H1 (cell line): Measurements from ENCODE around the gene AHRR. TPM values are rescaled to one million over a fixed set of nuclear protein-coding genes. Genes with fewer than 3 reads are reported as not detected.
"Not testable (repeated sequence)": the region's sequence is repeated elsewhere in the genome, so short reads cannot be mapped to it uniquely, and the experiment has no call there.

Source experiments
- CTCF ChIA-PET: fragments of 300-600 bp; sonication (Branson Sonifier 250); formaldehyde crosslinking; loops from one replicate; lab custom pipeline; 2021; ENCODE audit not compliant: partially characterized antibody; lab: Charles Lee
- POLR2A ChIA-PET: fragments of 300-600 bp; sonication (Branson Sonifier 250); formaldehyde crosslinking; loops from one replicate; lab custom pipeline; 2021; ENCODE audit warnings: inconsistent platforms; ENCODE audit not compliant: partially characterized antibody; lab: Charles Lee
- DNase-seq, 2 experiments: peaks; one replicate each; pipeline versions ENCODE4 v3.0.0 to v3.0.0-alpha.2; 2010 to 2022; ENCODE audit warnings: low spot score in 2 of 2, low read depth in 1 of 2, mixed read lengths in 1 of 2
- FAIRE-seq: peaks from 2 replicates; lab custom pipeline; 2011; peaks lifted over from hg19 to GRCh38; lab: Jason Lieb, UNC
- H2AFZ ChIP-seq: 2 replicates; pipeline ENCODE4 v1.8.1; 2012; ENCODE audit warnings: low read length, inconsistent platforms
- H2AK5ac ChIP-seq: 2 replicates; pipeline ENCODE4 v1.6.1; 2013; ENCODE audit warnings: low read depth, low read length
- H2BK120ac ChIP-seq: replicated peaks from 2 replicates; pipeline ENCODE3; 2013; ENCODE audit warnings: low read depth, low read length, inconsistent platforms
- H2BK12ac ChIP-seq: 2 replicates; pipeline ENCODE4 v1.6.1; 2013; ENCODE audit warnings: low read depth, low read length
- H2BK15ac ChIP-seq: 2 replicates; pipeline ENCODE4 v1.6.1; 2013; ENCODE audit warnings: low read length
- H2BK20ac ChIP-seq: 2 replicates; pipeline ENCODE4 v1.6.1; 2013; ENCODE audit warnings: low read length
- H2BK5ac ChIP-seq: 2 replicates; pipeline ENCODE4 v1.6.1; 2013; ENCODE audit warnings: low read depth, low read length
- H3K14ac ChIP-seq: 2 replicates; pipeline ENCODE4 v1.6.1; 2013; ENCODE audit warnings: inconsistent platforms; ENCODE audit not compliant: insufficient read length
- H3K18ac ChIP-seq: 2 replicates; pipeline ENCODE4 v1.6.1; 2013; ENCODE audit warnings: low read length; ENCODE audit errors: extremely low read depth
- H3K23ac ChIP-seq: 2 replicates; pipeline ENCODE4 v1.6.1; 2013; ENCODE audit warnings: inconsistent platforms; ENCODE audit not compliant: insufficient read length
- H3K23me2 ChIP-seq: 2 replicates; pipeline ENCODE4 v1.6.1; 2013; ENCODE audit warnings: low read depth, low read length
- H3K27ac ChIP-seq: 2 replicates; pipeline ENCODE4 v1.6.1; 2011; ENCODE audit warnings: low read depth, low read length, inconsistent platforms
- H3K27me3 ChIP-seq, 4 experiments: replicated peaks in 1 of 4; 1 replicate in 1 of 4; 2 replicates in 3 of 4; pipeline versions ENCODE4 v1.6.1 to v1.8.1; 2011 to 2013; ENCODE audit warnings: low read length in 3 of 4, mild to moderate bottlenecking in 3 of 4, inconsistent platforms in 2 of 4, mixed read lengths in 2 of 4, moderate library complexity in 1 of 4; ENCODE audit not compliant: control insufficient read depth in 3 of 4, insufficient read depth in 3 of 4; ENCODE audit errors: extremely low read depth in 1 of 4
- H3K36me3 ChIP-seq, 4 experiments: 2 replicates each; pipeline versions ENCODE4 v1.6.1 to v1.8.1; 2011 to 2013; ENCODE audit warnings: mild to moderate bottlenecking in 4 of 4, low read length in 3 of 4, moderate library complexity in 2 of 4, control low read depth in 1 of 4, inconsistent platforms in 1 of 4; ENCODE audit not compliant: insufficient read depth in 4 of 4, control insufficient read depth in 2 of 4
- H3K4ac ChIP-seq: replicated peaks from 2 replicates; pipeline ENCODE3; 2013; ENCODE audit warnings: low read length, low read depth, mixed read lengths, inconsistent platforms; ENCODE audit not compliant: insufficient read length
- H3K4me1 ChIP-seq, 4 experiments: replicated peaks in 1 of 4; 1 replicate in 1 of 4; 2 replicates in 3 of 4; pipeline versions ENCODE4 v1.6.1 to v1.8.1; 2011 to 2013; ENCODE audit warnings: low read length in 3 of 4, inconsistent platforms in 2 of 4, mixed read lengths in 1 of 4; ENCODE audit not compliant: insufficient read depth in 4 of 4, control insufficient read depth in 3 of 4
- H3K4me2 ChIP-seq, 2 experiments: 2 replicates each; pipeline versions ENCODE4 v1.6.1 to v1.8.1; 2011 to 2013; ENCODE audit warnings: low read depth in 2 of 2, low read length in 2 of 2, control low read depth in 1 of 2, inconsistent platforms in 1 of 2, mild to moderate bottlenecking in 1 of 2; ENCODE audit not compliant: insufficient read depth in 1 of 2
- H3K4me3 ChIP-seq, 4 experiments: fragments of 200-600, 300-600 bp in 1 of 4; sonication (generic), shearing (Covaris generic), sonication (Bioruptor Twin) in 1 of 4; 2 replicates each; pipeline versions ENCODE4 v1.5.1 to v1.8.1; 2011 to 2016; ENCODE audit warnings: low read length in 4 of 4, low read depth in 3 of 4, control low read depth in 2 of 4, inconsistent platforms in 2 of 4, mild to moderate bottlenecking in 2 of 4, mixed read lengths in 1 of 4, moderate library complexity in 1 of 4; ENCODE audit not compliant: insufficient read depth in 2 of 4; ENCODE audit errors: extremely low read depth in 1 of 4
- H3K56ac ChIP-seq: replicated peaks from 2 replicates; pipeline ENCODE3; 2013; ENCODE audit warnings: low read depth, mild to moderate bottlenecking, mixed read lengths, low read length, inconsistent platforms; ENCODE audit not compliant: insufficient read length
- H3K79me1 ChIP-seq: 2 replicates; pipeline ENCODE4 v1.6.1; 2013; ENCODE audit warnings: low read depth, low read length, control low read depth
- H3K79me2 ChIP-seq, 2 experiments: 2 replicates each; pipeline versions ENCODE4 v1.6.1 to v1.8.1; 2012 to 2013; ENCODE audit warnings: low read length in 2 of 2, mild to moderate bottlenecking in 2 of 2, inconsistent platforms in 1 of 2; ENCODE audit not compliant: insufficient read depth in 2 of 2, control insufficient read depth in 1 of 2
- H3K9ac ChIP-seq, 4 experiments: replicated peaks in 1 of 4; 1 replicate in 1 of 4; 2 replicates in 3 of 4; pipeline versions ENCODE4 v1.6.1 to v1.8.1; 2011 to 2013; ENCODE audit warnings: low read depth in 3 of 4, low read length in 3 of 4, control low read depth in 2 of 4, mild to moderate bottlenecking in 2 of 4, moderate library complexity in 2 of 4, inconsistent platforms in 1 of 4; ENCODE audit errors: extremely low read depth in 1 of 4
- H3K9me3 ChIP-seq, 2 experiments: 2 replicates each; pipeline versions ENCODE4 v1.6.1 to v1.8.1; 2012 to 2013; ENCODE audit warnings: mild to moderate bottlenecking in 2 of 2, moderate library complexity in 2 of 2, control low read depth in 1 of 2, inconsistent platforms in 1 of 2, low read depth in 1 of 2, low read length in 1 of 2, mixed read lengths in 1 of 2; ENCODE audit not compliant: insufficient read depth in 2 of 2
- H4K20me1 ChIP-seq, 2 experiments: replicated peaks in 1 of 2; 2 replicates each; pipeline versions ENCODE3 to v1.8.1; 2011 to 2013; ENCODE audit warnings: inconsistent platforms in 2 of 2, low read length in 2 of 2, mild to moderate bottlenecking in 1 of 2; ENCODE audit not compliant: insufficient read depth in 2 of 2, control insufficient read depth in 1 of 2
- H4K5ac ChIP-seq: 2 replicates; pipeline ENCODE4 v1.6.1; 2013; ENCODE audit warnings: low read length, low read depth, mixed read lengths, inconsistent platforms; ENCODE audit not compliant: insufficient read length
- H4K8ac ChIP-seq: 2 replicates; pipeline ENCODE4 v1.8.0; 2013; ENCODE audit warnings: mild to moderate bottlenecking, moderate library complexity, low read length, inconsistent platforms; ENCODE audit not compliant: insufficient read depth; ENCODE audit errors: extremely low read depth
- H4K91ac ChIP-seq: replicated peaks from 2 replicates; pipeline ENCODE3; 2013; ENCODE audit warnings: low read length, mixed read lengths, inconsistent platforms; ENCODE audit not compliant: insufficient read length
- WGBS, 2 experiments: shearing (Covaris generic) in 1 of 2; methylation state at CpG; one replicate each; pipeline versions ENCODE4 v1.1.6 to v1.1.7; 2013 to 2015; ENCODE audit warnings: low lambda C conversion rate in 2 of 2, mixed read lengths in 2 of 2, inconsistent platforms in 1 of 2, low coverage in 1 of 2, missing lambda C conversion rate in 1 of 2; ENCODE audit not compliant: insufficient replicate concordance in 2 of 2, insufficient coverage in 1 of 2, insufficient read length in 1 of 2; ENCODE audit errors: extremely low coverage in 1 of 2, missing lambda C conversion rate in 1 of 2; 5-methylcytosine and 5-hydroxymethylcytosine counted together
- polyA plus RNA-seq, 7 experiments: library from polyadenylated mRNA; depleted of rRNA in 3 of 7; stranded (reverse) in 5 of 7; unstranded in 2 of 7; fragments of >200 nt in 5 of 7; fragments of 200-250 nt in 2 of 7; gene quantifications; 1 replicate in 5 of 7; 2 replicates in 1 of 7; 4 replicates in 1 of 7; pipeline versions ENCODE4 v1.2.1 to v1.2.3, GENCODE V29; 2011 to 2013; ENCODE audit warnings: missing spikeins in 2 of 7, mixed read lengths in 2 of 7
- total RNA-seq: library from RNA; stranded (reverse); fragmentation: NEBNext Ultra II Directional; extraction: Animal tissue kit (Norgen Biotek cat#: 25700); gene quantifications from 2 replicates; pipeline ENCODE4 v1.2.1, GENCODE V29; 2021

AHRR gene
- total and polyA plus RNA-seq, 2 of the 8 experiments (the other 6 are each of a cell fraction or from before 2014, with no cell fraction given) = 0.41 to 0.80 TPM

- H3K9me3 ChIP-seq, H2BK120ac ChIP-seq, H4K8ac ChIP-seq, FAIRE-seq, H3K14ac ChIP-seq, H3K27me3 ChIP-seq, H4K91ac ChIP-seq, POLR2A ChIA-PET, H3K4ac ChIP-seq, H3K79me1 ChIP-seq, H2BK5ac ChIP-seq, H4K5ac ChIP-seq, H3K4me1 ChIP-seq, H2BK15ac ChIP-seq, H2BK12ac ChIP-seq, H3K23ac ChIP-seq, H2BK20ac ChIP-seq, DNase-seq, H2AK5ac ChIP-seq, H3K27ac ChIP-seq, H3K56ac ChIP-seq, H2AFZ ChIP-seq, H4K20me1 ChIP-seq, H3K9ac ChIP-seq, H3K23me2 ChIP-seq, H3K18ac ChIP-seq: not testable (repeated sequence)
- WGBS, 2 experiments = 95% methylated on average over 7 of the region's 9 CpGs; no CpG with 5 or more reads in 1 of the 2 experiments
- H3K79me2 ChIP-seq = peaks cover 3 to 40% of the 10 kb centered on the region in 2 experiments
- 0 out of 8 replicates have a peak overlapping the region, but pooled peaks of 1 of the 4 experiments have one; percentile 42 for H3K4me3 ChIP-seq
- H3K4me2 ChIP-seq = peak overlapping the region; percentile 21 to 41; a peak in 2 of 4 replicates
- H3K36me3 ChIP-seq = peaks cover 2 to 18% (median 7%) of the 10 kb centered on the region in 4 experiments; a peak in 5 of 8 replicates
- CTCF ChIA-PET = interaction anchor here (1.2 to 1.4 kb wide), 3 partner anchors 14 to 161 kb away, joined by 3 to 4 read pairs (median 4); no protein-coding TSS in a partner anchor
Measured at GRCh38 chr5:273091-273490, 48.4 kb upstream of the AHRR start.

GRCh38 chr5:273491-273890 is 48.0 kb upstream of the AHRR start:
- H2BK12ac ChIP-seq, H3K27me3 ChIP-seq, H3K4me1 ChIP-seq, H2BK120ac ChIP-seq, H4K20me1 ChIP-seq, H3K9ac ChIP-seq, H3K18ac ChIP-seq, H3K79me1 ChIP-seq, H3K23me2 ChIP-seq, FAIRE-seq, POLR2A ChIA-PET, H3K23ac ChIP-seq, H2BK5ac ChIP-seq, H2BK20ac ChIP-seq, H3K4me3 ChIP-seq, H3K56ac ChIP-seq, H3K14ac ChIP-seq, DNase-seq, H2BK15ac ChIP-seq, H4K5ac ChIP-seq, H3K27ac ChIP-seq, H3K4ac ChIP-seq, H3K4me2 ChIP-seq, H4K8ac ChIP-seq, H2AK5ac ChIP-seq, H2AFZ ChIP-seq, H3K9me3 ChIP-seq, H4K91ac ChIP-seq: not testable (repeated sequence)
- Histone ChIP-seq H3K36me3 (peaks cover 2 to 18% (median 7%) of the 10 kb centered on the region in 4 experiments; a peak in 5 of 8 replicates), H3K79me2 (peaks cover 3 to 40% of the 10 kb centered on the region in 2 experiments)
- 93% methylated on average over 7 of the region's 7 CpGs; no CpG with 5 or more reads in 1 of the 2 experiments for WGBS, 2 experiments
- CTCF ChIA-PET = interaction anchor here (1.2 to 1.4 kb wide), 3 partner anchors 13 to 161 kb away, joined by 3 to 4 read pairs (median 4); no protein-coding TSS in a partner anchor
